CD14-positive monocyte (primary cell): ENCODE data around the gene S100A5. TPM values are rescaled to one million over a fixed set of nuclear protein-coding genes. Genes with fewer than 3 reads are reported as not detected.

ENCODE experiments used
- DNase-seq, 3 donors: peaks; one replicate each; pipeline ENCODE4 v3.0.0-alpha.2; 2011 to 2022
- H2AFZ ChIP-seq: 2 replicates; pipeline ENCODE4 v1.6.0; 2012; ENCODE audit warnings: mild to moderate bottlenecking, low read depth, low read length, inconsistent platforms; ENCODE audit not compliant: insufficient read depth, poor library complexity, severe bottlenecking
- H3K27ac ChIP-seq, 2 donors: 1 replicate in 1 of 2; 2 replicates in 1 of 2; pipeline ENCODE4 v1.5.1; 2012 to 2013; ENCODE audit warnings: low read length in 2 of 2, control low read depth in 1 of 2, inconsistent platforms in 1 of 2, low read depth in 1 of 2, mild to moderate bottlenecking in 1 of 2
- H3K27me3 ChIP-seq, 2 donors: one replicate each; pipeline versions ENCODE4 v1.6.0 to v1.6.1; 2011 to 2013; ENCODE audit warnings: low read length in 2 of 2; ENCODE audit not compliant: control insufficient read depth in 2 of 2, insufficient read depth in 2 of 2
- H3K36me3 ChIP-seq, 2 donors: replicated peaks in 1 of 2; 1 replicate in 1 of 2; 2 replicates in 1 of 2; pipeline versions ENCODE4 v1.5.1 to v1.6.1; 2012 to 2013; ENCODE audit warnings: low read length in 2 of 2, control low read depth in 1 of 2, inconsistent platforms in 1 of 2, mild to moderate bottlenecking in 1 of 2; ENCODE audit not compliant: insufficient read depth in 2 of 2, control insufficient read depth in 1 of 2
- H3K4me1 ChIP-seq, 2 donors: 1 replicate in 1 of 2; 2 replicates in 1 of 2; pipeline versions ENCODE4 v1.5.1 to v1.6.1; 2012 to 2013; ENCODE audit warnings: low read length in 2 of 2, control low read depth in 1 of 2, inconsistent platforms in 1 of 2, mild to moderate bottlenecking in 1 of 2, moderate library complexity in 1 of 2; ENCODE audit not compliant: insufficient read depth in 2 of 2, control insufficient read depth in 1 of 2
- H3K4me2 ChIP-seq: replicated peaks from 2 replicates; pipeline ENCODE3; 2012; ENCODE audit warnings: low read length, moderate library complexity, mild to moderate bottlenecking; ENCODE audit not compliant: poor library complexity, severe bottlenecking; ENCODE audit errors: extremely low read depth
- H3K4me3 ChIP-seq, 3 experiments: fragments of 200-600 bp in 1 of 3; sonication (generic) in 1 of 3; replicated peaks in 1 of 3; 1 replicate in 2 of 3; 2 replicates in 1 of 3; pipeline ENCODE4 v1.5.1; 2011 to 2013; ENCODE audit warnings: low read length in 3 of 3, mild to moderate bottlenecking in 3 of 3, control low read depth in 2 of 3, low read depth in 2 of 3, inconsistent platforms in 1 of 3, moderate library complexity in 1 of 3
- H3K79me2 ChIP-seq: 2 replicates; pipeline ENCODE4 v1.6.0; 2012; ENCODE audit warnings: mild to moderate bottlenecking, control low read depth, inconsistent platforms, low read length, moderate library complexity; ENCODE audit not compliant: insufficient read depth
- H3K9ac ChIP-seq: 2 replicates; pipeline ENCODE4 v1.6.0; 2017; ENCODE audit warnings: low read length, mild to moderate bottlenecking; ENCODE audit not compliant: insufficient read depth, poor library complexity, severe bottlenecking
- H3K9me3 ChIP-seq, 2 donors: replicated peaks in 1 of 2; 1 replicate in 1 of 2; 2 replicates in 1 of 2; pipeline versions ENCODE4 v1.5.1 to v1.6.1; 2012 to 2013; ENCODE audit warnings: low read length in 2 of 2, control low read depth in 1 of 2; ENCODE audit not compliant: control insufficient read depth in 1 of 2, insufficient read depth in 1 of 2
- H4K20me1 ChIP-seq: 2 replicates; pipeline ENCODE4 v1.6.0; 2012; ENCODE audit warnings: mild to moderate bottlenecking, low read length, control low read depth, moderate library complexity; ENCODE audit not compliant: insufficient read depth
- H3K27ac Mint-ChIP-seq, 7 donors: one replicate each; pipeline ENCODE4 v1.8.0; 2020; ENCODE audit warnings: mild to moderate bottlenecking in 7 of 7, mixed read lengths in 7 of 7, moderate library complexity in 6 of 7, inconsistent platforms in 2 of 7
- H3K27me3 Mint-ChIP-seq, 3 donors: one replicate each; pipeline ENCODE4 v1.8.0; 2021 to 2022; ENCODE audit warnings: low read depth in 3 of 3, mild to moderate bottlenecking in 3 of 3, mixed read lengths in 3 of 3, moderate library complexity in 3 of 3, inconsistent platforms in 1 of 3
- H3K36me3 Mint-ChIP-seq, 2 donors: one replicate each; pipeline ENCODE4 v1.8.0; 2020; ENCODE audit warnings: mixed read lengths in 2 of 2, inconsistent platforms in 1 of 2, mild to moderate bottlenecking in 1 of 2
- H3K4me1 Mint-ChIP-seq: one replicate; pipeline ENCODE4 v1.8.0; 2020; ENCODE audit warnings: mild to moderate bottlenecking, mixed read lengths
- H3K4me3 Mint-ChIP-seq, 2 donors: one replicate each; pipeline ENCODE4 v1.8.0; 2020; ENCODE audit warnings: mild to moderate bottlenecking in 2 of 2, mixed read lengths in 2 of 2, moderate library complexity in 1 of 2
- H3K9me3 Mint-ChIP-seq, 7 donors: one replicate each; pipeline ENCODE4 v1.8.0; 2020 to 2022; ENCODE audit warnings: mixed read lengths in 7 of 7, mild to moderate bottlenecking in 6 of 7, moderate library complexity in 6 of 7, inconsistent platforms in 2 of 7
- WGBS: methylation state at CpG from one replicate; pipeline ENCODE4 v1.1.5; 2013; ENCODE audit warnings: missing lambda C conversion rate; ENCODE audit not compliant: insufficient coverage; 5-methylcytosine and 5-hydroxymethylcytosine counted together
- intact Hi-C, 2 donors: fragments of 100-400 bp; cut with micrococcal nuclease; formaldehyde crosslinking; loops; one replicate each; pipeline versions ENCODE4 v1.15.0 to v1.15.1; 2023
- polyA plus RNA-seq, 3 donors: library from polyadenylated mRNA; depleted of rRNA in 1 of 3; unstranded in 2 of 3; stranded (reverse) in 1 of 3; fragments of 300-500 nt in 2 of 3; fragments of >200 nt in 1 of 3; fragmentation: Illumina TruSeq in 2 of 3; gene quantifications; 1 replicate in 2 of 3; 2 replicates in 1 of 3; pipeline ENCODE4 v1.2.3, GENCODE V29; 2012 to 2021
- TF ChIP-seq, protein P1 (sequence below): fragments of 200-600 bp; IDR thresholded peaks from one replicate; pipeline ENCODE4 v1.8.0; 2022; ENCODE audit warnings: antibody characterized with exemption, mild to moderate bottlenecking

Gene S100A5
- polyA plus RNA-seq, 3 donors = 1.4 to 2.1 TPM; not detected in 1

DNA sequence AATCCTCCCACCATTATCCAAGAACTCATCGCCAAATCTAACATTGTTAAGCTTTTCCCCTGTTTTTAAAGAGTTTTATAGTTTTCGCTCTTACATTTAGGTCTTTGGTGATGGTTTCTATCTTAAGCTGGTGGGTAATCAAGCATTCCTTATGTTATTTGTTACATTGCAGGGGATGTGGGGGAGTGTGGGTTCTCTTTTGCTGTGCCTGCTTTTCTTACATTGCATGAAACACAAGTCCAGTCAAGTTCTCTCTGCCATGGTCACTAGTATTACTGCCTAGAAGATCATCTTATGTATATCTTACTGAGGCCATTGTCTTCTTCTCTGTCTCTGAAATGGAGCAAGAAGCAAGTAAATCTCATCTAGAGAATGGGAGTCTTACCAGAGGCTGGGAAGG, 53.0 kb downstream of the S100A5 start:
- Histone ChIP-seq H3K9ac (no peak overlapping the region), H3K36me3 (no peaks in the 10 kb centered on the region), H3K79me2 (no peaks in the 10 kb centered on the region), H3K27me3 (no peaks in the 10 kb centered on the region), H3K9me3 (no peaks in the 10 kb centered on the region), H4K20me1 (no peaks in the 10 kb centered on the region), H2AFZ (no peak overlapping the region), H3K4me1 (peaks cover 13 to 17% of the 10 kb centered on the region in 2 donors), H3K27ac (no peak overlapping the region), H3K4me3 (no peak overlapping the region), H3K4me2 (no peak overlapping the region)
- intact Hi-C loops = no loop called here
- Mint-ChIP-seq H3K4me3 (no peak overlapping the region), H3K27ac (no peak overlapping the region), H3K9me3 (peaks cover 0 to 2% (median 0%) of the 10 kb centered on the region in 7 donors), H3K27me3 (peaks cover 6 to 20% (median 6%) of the 10 kb centered on the region in 3 donors), H3K4me1 (peaks cover 10% of the 10 kb centered on the region), H3K36me3 (no peaks in the 10 kb centered on the region)
- TF ChIP-seq, protein P1, sequence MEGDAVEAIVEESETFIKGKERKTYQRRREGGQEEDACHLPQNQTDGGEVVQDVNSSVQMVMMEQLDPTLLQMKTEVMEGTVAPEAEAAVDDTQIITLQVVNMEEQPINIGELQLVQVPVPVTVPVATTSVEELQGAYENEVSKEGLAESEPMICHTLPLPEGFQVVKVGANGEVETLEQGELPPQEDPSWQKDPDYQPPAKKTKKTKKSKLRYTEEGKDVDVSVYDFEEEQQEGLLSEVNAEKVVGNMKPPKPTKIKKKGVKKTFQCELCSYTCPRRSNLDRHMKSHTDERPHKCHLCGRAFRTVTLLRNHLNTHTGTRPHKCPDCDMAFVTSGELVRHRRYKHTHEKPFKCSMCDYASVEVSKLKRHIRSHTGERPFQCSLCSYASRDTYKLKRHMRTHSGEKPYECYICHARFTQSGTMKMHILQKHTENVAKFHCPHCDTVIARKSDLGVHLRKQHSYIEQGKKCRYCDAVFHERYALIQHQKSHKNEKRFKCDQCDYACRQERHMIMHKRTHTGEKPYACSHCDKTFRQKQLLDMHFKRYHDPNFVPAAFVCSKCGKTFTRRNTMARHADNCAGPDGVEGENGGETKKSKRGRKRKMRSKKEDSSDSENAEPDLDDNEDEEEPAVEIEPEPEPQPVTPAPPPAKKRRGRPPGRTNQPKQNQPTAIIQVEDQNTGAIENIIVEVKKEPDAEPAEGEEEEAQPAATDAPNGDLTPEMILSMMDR = no peak
- DNase-seq = no peak
- WGBS = no CpG with 5 or more reads among the region's 2 CpGs

Other genes with a start within 250 kb of the S100A5 start
- gene PGLYRP3, start 228.0 kb downstream of the S100A5 start, polyA plus RNA-seq = not detected
- not detected for gene PGLYRP4, start 192.1 kb downstream of the S100A5 start, polyA plus RNA-seq
- gene S100A9, start 183.1 kb downstream of the S100A5 start, polyA plus RNA-seq = over 10,000 TPM; 20,498 to 43,602 (median 40,800) TPM
- 1,000 to 10,000 TPM; 1,275 to 2,834 (median 2,543) TPM for gene S100A12, start 165.3 kb downstream of the S100A5 start, polyA plus RNA-seq
- gene S100A8, start 149.9 kb downstream of the S100A5 start, polyA plus RNA-seq = over 10,000 TPM in 2 of 3 donors, 1,000 to 10,000 TPM in 1; 4,193 to 30,135 (median 27,689) TPM
- not detected for gene S100A7A, start 124.4 kb downstream of the S100A5 start, polyA plus RNA-seq
- gene S100A7, start 80.3 kb downstream of the S100A5 start, polyA plus RNA-seq = not detected
- 1,000 to 10,000 TPM; 1,242 to 5,004 (median 4,414) TPM for gene S100A6, start 4.9 kb downstream of the S100A5 start, polyA plus RNA-seq
- gene S100A4, start 4.9 kb upstream of the S100A5 start, polyA plus RNA-seq = 1,000 to 10,000 TPM; 4,538 to 7,344 (median 6,092) TPM
- gene S100A3, start 8.3 kb upstream of the S100A5 start, polyA plus RNA-seq = under 1 TPM in 2 of 3 donors, not detected in 1; 0.31 to 0.54 TPM
- gene S100A2, start 24.9 kb upstream of the S100A5 start, polyA plus RNA-seq = under 1 TPM in 1 of 3 donors, not detected in 2; 0.32 TPM
- not detected for gene S100A16, start 72.2 kb upstream of the S100A5 start, polyA plus RNA-seq
- under 1 TPM in 1 of 3 donors, not detected in 2; 0.08 TPM for gene S100A14, start 75.4 kb upstream of the S100A5 start, polyA plus RNA-seq
- 10 to 100 TPM in 1 of 3 donors, 1 to 10 TPM in 2; 2.5 to 13.9 (median 2.6) TPM for gene S100A13, start 86.6 kb upstream of the S100A5 start, polyA plus RNA-seq
- not detected for gene S100A1, start 87.5 kb upstream of the S100A5 start, polyA plus RNA-seq
- 10 to 100 TPM; 28.1 to 56.2 (median 38.2) TPM for gene CHTOP, start 93.1 kb upstream of the S100A5 start, polyA plus RNA-seq
- 100 to 1,000 TPM in 2 of 3 donors, 10 to 100 TPM in 1; 30.7 to 141 (median 135) TPM for gene SNAPIN, start 117.8 kb upstream of the S100A5 start, polyA plus RNA-seq
- 100 to 1,000 TPM; 103 to 118 (median 115) TPM for gene ILF2, start 130.1 kb upstream of the S100A5 start, polyA plus RNA-seq
- not detected for gene NPR1, start 137.8 kb upstream of the S100A5 start, polyA plus RNA-seq
- 10 to 100 TPM in 2 of 3 donors, 1 to 10 TPM in 1; 9.2 to 76.9 (median 15.9) TPM for gene INTS3, start 187.1 kb upstream of the S100A5 start, polyA plus RNA-seq
- 100 to 1,000 TPM in 2 of 3 donors, 10 to 100 TPM in 1; 84.5 to 123 (median 118) TPM for gene SLC27A3, start 234.5 kb upstream of the S100A5 start, polyA plus RNA-seq